Effector memory CD8-positive, alpha-beta T cell (primary cell): ENCODE measurements around the gene EAF1.
A peak's percentile ranks its signal among the peaks of the same experiment; 100 is the strongest.
"Not testable (repeated sequence)": the region's sequence is repeated elsewhere in the genome, so short reads cannot be mapped to it uniquely, and the experiment has no call there.

Experiments
- ATAC-seq: fragments of 150-1000 bp; cut with Tn5 transposase; replicated peaks from 2 replicates; pipeline ENCODE4 v1.10.0; 2021; ENCODE audit warnings: mild to moderate bottlenecking, moderate library complexity
- DNase-seq, 3 experiments: peaks; one replicate each; pipeline ENCODE4 v3.0.0; 2021
- H3K27ac Mint-ChIP-seq, 2 donors: one replicate each; pipeline ENCODE4 v1.8.0; 2022; ENCODE audit warnings: mild to moderate bottlenecking in 2 of 2, mixed read lengths in 2 of 2, moderate library complexity in 2 of 2
- H3K27me3 Mint-ChIP-seq, 2 donors: one replicate each; pipeline ENCODE4 v1.8.0; 2022; ENCODE audit warnings: mixed read lengths in 2 of 2
- H3K36me3 Mint-ChIP-seq: one replicate; pipeline ENCODE4 v1.8.0; 2022; ENCODE audit warnings: mild to moderate bottlenecking, moderate library complexity, mixed read lengths; ENCODE audit not compliant: insufficient read depth
- H3K4me1 Mint-ChIP-seq, 2 donors: one replicate each; pipeline ENCODE4 v1.8.0; 2022; ENCODE audit warnings: low read depth in 2 of 2, mixed read lengths in 2 of 2
- H3K4me3 Mint-ChIP-seq, 2 donors: one replicate each; pipeline ENCODE4 v1.8.0; 2022; ENCODE audit warnings: mild to moderate bottlenecking in 2 of 2, mixed read lengths in 2 of 2, moderate library complexity in 2 of 2
- H3K9me3 Mint-ChIP-seq, 2 donors: one replicate each; pipeline ENCODE4 v1.8.0; 2022; ENCODE audit warnings: mixed read lengths in 2 of 2

Gene EAF1

DNA sequence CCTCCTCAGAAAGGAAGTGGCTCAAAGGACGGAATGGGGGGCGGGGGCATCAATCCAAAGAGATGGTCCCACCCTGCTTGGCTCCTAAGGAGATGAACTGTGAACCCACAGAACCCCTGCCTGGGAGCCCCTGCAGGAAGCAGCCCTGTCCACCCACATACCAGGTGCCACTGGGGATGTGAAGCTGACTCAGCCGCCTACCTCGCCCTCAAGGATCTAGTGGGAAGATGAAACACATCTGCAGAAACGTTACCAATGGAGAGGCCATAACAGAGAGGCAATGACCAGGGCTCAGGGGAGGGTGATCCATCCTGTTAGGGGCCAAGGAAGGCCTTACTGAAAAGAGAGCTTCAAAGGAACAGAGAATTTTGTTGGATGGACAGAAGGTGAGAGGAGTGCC is 35.1 kb downstream of the EAF1 start:
- H3K27ac Mint-ChIP-seq, result peak overlapping the region; percentile 32 to 75
- ATAC-seq, result no peak
- DNase-seq, result no peak

DNA sequence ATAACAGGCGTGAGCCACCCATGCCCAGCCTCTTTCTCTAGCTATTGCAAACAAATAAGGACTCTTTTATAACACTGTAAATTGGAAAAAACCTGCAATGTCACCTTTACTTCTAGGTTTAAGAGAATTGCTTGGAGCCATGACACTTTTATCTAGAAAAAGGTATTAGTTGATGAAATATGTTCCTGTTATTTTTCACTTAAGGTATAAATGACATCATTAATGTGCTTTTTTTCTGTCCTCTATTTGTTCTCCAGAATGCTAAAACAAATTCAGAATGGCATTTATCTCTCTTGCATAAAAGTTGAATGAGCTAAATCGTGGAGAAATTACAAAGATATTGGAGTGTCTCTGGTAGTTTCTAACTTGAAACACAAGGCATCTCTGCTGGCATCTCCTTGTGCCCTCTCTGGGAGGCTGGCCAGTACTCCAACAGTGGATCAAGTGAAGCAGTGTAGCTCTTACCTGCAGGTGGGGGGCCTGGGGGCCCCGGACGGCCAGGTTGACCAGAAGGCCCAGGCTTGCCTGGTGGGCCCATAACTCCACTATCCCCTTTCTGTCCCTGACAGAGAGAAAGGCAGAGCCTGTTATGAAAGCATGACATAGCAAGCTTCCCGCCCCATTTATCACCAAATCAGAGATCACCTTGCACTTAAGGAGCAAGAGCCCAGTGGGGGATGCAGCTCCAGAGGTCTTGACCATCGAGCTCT is 38.6 kb downstream of the EAF1 start:
- Mint-ChIP-seq H3K36me3 (peaks cover 25% of the 10 kb centered on the region), H3K27ac (peak overlapping the region; percentile 46 to 78), H3K4me3 (no peak overlapping the region), H3K27me3 (no peaks in the 10 kb centered on the region), H3K4me1 (peaks cover 39 to 47% of the 10 kb centered on the region in 2 donors), H3K9me3 (no peaks in the 10 kb centered on the region)
- DNase-seq (no peak), ATAC-seq (no peak)

More for the DNA sequence above, 35.1 kb downstream of the EAF1 start:
- Mint-ChIP-seq H3K9me3 (no peaks in the 10 kb centered on the region), H3K4me1 (peaks cover 47 to 50% of the 10 kb centered on the region in 2 donors), H3K36me3 (peaks cover 22% of the 10 kb centered on the region), H3K4me3 (peak overlapping the region; percentile 9 to 20), H3K27me3 (no peaks in the 10 kb centered on the region)

- peak in 1 of 3 experiments; percentile 4 for DNase-seq
- H3K36me3 Mint-ChIP-seq, result peaks cover 21% of the 10 kb centered on the region
- peaks cover 27 to 38% of the 10 kb centered on the region in 2 donors for H3K4me1 Mint-ChIP-seq
- H3K4me3 Mint-ChIP-seq, result peak overlapping the region; percentile 67 to 68
- peak; percentile 88 for ATAC-seq
- H3K27ac Mint-ChIP-seq, result peak overlapping the region; percentile 46 to 78
- H3K9me3 Mint-ChIP-seq, result no peaks in the 10 kb centered on the region
- no peaks in the 10 kb centered on the region for H3K27me3 Mint-ChIP-seq
Measured at GRCh38 chr3:15467227-15468181, 40.1 kb downstream of the EAF1 start.

GRCh38 chr3:15470261-15470660 is 42.9 kb downstream of the EAF1 start:
- peak overlapping the region; percentile 78 to 82 for H3K27ac Mint-ChIP-seq
- no peaks in the 10 kb centered on the region for H3K27me3 Mint-ChIP-seq
- peaks cover 6% of the 10 kb centered on the region for H3K36me3 Mint-ChIP-seq
- no peak for DNase-seq
- no peaks in the 10 kb centered on the region for H3K9me3 Mint-ChIP-seq
- ATAC-seq, result no peak
- peaks cover 20 to 29% of the 10 kb centered on the region in 2 donors for H3K4me1 Mint-ChIP-seq
- no peak overlapping the region for H3K4me3 Mint-ChIP-seq

DNA sequence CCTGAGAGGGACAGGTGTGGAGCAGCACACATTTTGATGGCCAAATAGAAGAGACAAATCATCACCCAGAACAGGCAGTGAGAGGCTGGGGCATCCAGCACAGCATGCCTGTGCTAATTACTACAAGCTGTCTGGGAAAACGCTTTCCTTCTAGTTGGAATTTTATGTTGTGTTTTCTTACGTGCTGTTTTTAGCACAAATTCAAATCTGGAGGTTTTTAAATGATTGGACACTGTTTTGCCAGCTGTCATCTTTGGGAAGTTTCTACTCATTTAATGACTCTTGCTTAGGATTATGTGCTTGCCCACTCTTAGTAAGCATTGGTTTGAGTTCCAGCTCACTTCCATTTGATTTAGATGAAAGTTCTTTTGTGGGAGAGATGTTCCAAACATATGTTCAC is 43.5 kb downstream of the EAF1 start:
- Mint-ChIP-seq H3K4me1 (peaks cover 20 to 29% of the 10 kb centered on the region in 2 donors), H3K27ac (peak overlapping the region in 1 of 2 donors; percentile 82), H3K27me3 (no peaks in the 10 kb centered on the region), H3K36me3 (peaks cover 2% of the 10 kb centered on the region), H3K4me3 (no peak overlapping the region), H3K9me3 (no peaks in the 10 kb centered on the region)
- ATAC-seq (no peak), DNase-seq (no peak)

DNA sequence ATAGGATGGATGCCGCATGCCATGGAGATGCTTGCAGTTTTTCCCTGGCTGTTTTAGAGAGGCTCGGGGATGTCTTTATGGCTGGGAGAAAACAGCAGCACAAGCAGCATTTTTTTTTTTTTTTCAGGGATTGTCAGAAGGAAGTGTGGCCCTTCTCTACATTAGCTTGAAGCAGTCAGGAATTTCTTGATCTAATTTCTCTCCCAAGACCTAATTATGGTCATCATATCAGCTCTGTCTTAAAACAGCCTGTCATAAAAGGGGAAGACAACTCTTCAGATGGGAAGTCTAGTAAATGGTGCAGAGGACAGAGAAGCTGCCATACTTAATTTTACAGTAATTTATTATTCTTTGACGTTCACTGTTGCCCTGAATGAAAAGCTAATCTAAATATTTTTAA is 44.5 kb downstream of the EAF1 start:
- H3K4me3 Mint-ChIP-seq, result no peak overlapping the region
- no peaks in the 10 kb centered on the region for H3K9me3 Mint-ChIP-seq
- peaks cover 20 to 22% of the 10 kb centered on the region in 2 donors for H3K4me1 Mint-ChIP-seq
- no peaks in the 10 kb centered on the region for H3K27me3 Mint-ChIP-seq
- H3K27ac Mint-ChIP-seq, result peak overlapping the region in 1 of 2 donors; percentile 15
- peaks cover 2% of the 10 kb centered on the region for H3K36me3 Mint-ChIP-seq
- DNase-seq, result no peak
- ATAC-seq, result no peak

- Mint-ChIP-seq H3K9me3 (no peaks in the 10 kb centered on the region), H3K27me3 (no peaks in the 10 kb centered on the region), H3K27ac (no peak overlapping the region), H3K36me3 (peaks cover 4% of the 10 kb centered on the region), H3K4me1 (peaks cover 11 to 12% of the 10 kb centered on the region in 2 donors), H3K4me3 (no peak overlapping the region)
- DNase-seq (no peak), ATAC-seq (no peak)
Measured at GRCh38 chr3:15475161-15475560, 47.8 kb downstream of the EAF1 start.

GRCh38 chr3:15476378-15476777 is 49.0 kb downstream of the EAF1 start:
- DNase-seq, result no peak
- ATAC-seq, result no peak
- Mint-ChIP-seq H3K4me1 (peaks cover 7% of the 10 kb centered on the region in 2 donors), H3K4me3 (no peak overlapping the region), H3K9me3 (no peaks in the 10 kb centered on the region), H3K36me3 (peaks cover 4% of the 10 kb centered on the region), H3K27ac (peak overlapping the region; percentile 14 to 44), H3K27me3 (no peaks in the 10 kb centered on the region)

DNA sequence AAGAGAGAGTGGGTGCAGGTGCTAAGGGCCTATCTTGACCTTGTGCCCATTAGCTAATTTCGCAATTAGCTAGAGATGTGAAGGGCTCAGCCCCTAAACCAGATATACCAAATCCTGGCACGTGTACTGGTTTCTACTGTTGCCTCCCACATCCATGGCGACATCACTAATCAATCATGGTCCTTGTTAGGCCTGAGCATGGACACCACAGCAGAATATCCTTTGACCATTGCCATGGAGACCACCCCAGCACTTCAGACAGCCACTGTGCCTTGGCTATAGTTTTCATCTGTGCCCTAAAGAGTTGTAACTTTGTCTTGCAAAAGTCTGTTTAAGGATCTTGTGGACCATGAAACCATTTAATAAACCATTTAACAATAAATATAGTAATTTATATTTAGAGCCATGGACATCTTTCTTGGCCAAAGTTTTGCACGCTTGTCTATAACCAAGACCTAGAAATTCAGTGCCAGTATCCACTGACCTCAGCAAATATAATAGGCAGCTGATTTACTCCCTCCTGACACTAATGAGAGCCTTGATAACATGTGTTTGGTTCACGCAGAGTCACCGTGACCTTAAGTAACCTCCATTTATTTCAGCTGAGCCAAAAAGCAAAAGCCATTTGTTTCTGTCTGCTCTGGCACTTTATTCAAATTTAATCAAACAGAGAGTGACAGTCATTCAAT is 50.7 kb downstream of the EAF1 start:
- no peak overlapping the region for H3K4me3 Mint-ChIP-seq
- H3K4me1 Mint-ChIP-seq, result peaks cover 6 to 7% of the 10 kb centered on the region in 2 donors
- DNase-seq (no peak), ATAC-seq (no peak)
- H3K36me3 Mint-ChIP-seq, result peaks cover 4% of the 10 kb centered on the region
- no peaks in the 10 kb centered on the region for H3K9me3 Mint-ChIP-seq
- peak overlapping the region in 1 of 2 donors; percentile 70 for H3K27ac Mint-ChIP-seq
- H3K27me3 Mint-ChIP-seq, result no peaks in the 10 kb centered on the region

GRCh38 chr3:15478640-15478979 is 51.2 kb downstream of the EAF1 start:
- H3K9me3 Mint-ChIP-seq, result no peaks in the 10 kb centered on the region
- H3K4me3 Mint-ChIP-seq, result no peak overlapping the region
- H3K27ac Mint-ChIP-seq, result peak overlapping the region in 1 of 2 donors; percentile 70
- no peak for ATAC-seq
- peaks cover 4% of the 10 kb centered on the region for H3K36me3 Mint-ChIP-seq
- no peak for DNase-seq
- peaks cover 10% of the 10 kb centered on the region in 2 donors for H3K4me1 Mint-ChIP-seq
- H3K27me3 Mint-ChIP-seq, result no peaks in the 10 kb centered on the region

GRCh38 chr3:15479400-15480224 is 52.2 kb downstream of the EAF1 start:
- H3K4me1 Mint-ChIP-seq, result peaks cover 10% of the 10 kb centered on the region in 2 donors
- no peak for ATAC-seq
- peaks cover 4% of the 10 kb centered on the region for H3K36me3 Mint-ChIP-seq
- H3K9me3 Mint-ChIP-seq, result no peaks in the 10 kb centered on the region
- H3K27me3 Mint-ChIP-seq, result no peaks in the 10 kb centered on the region
- H3K27ac Mint-ChIP-seq, result no peak overlapping the region
- DNase-seq, result no peak
- no peak overlapping the region for H3K4me3 Mint-ChIP-seq

DNA sequence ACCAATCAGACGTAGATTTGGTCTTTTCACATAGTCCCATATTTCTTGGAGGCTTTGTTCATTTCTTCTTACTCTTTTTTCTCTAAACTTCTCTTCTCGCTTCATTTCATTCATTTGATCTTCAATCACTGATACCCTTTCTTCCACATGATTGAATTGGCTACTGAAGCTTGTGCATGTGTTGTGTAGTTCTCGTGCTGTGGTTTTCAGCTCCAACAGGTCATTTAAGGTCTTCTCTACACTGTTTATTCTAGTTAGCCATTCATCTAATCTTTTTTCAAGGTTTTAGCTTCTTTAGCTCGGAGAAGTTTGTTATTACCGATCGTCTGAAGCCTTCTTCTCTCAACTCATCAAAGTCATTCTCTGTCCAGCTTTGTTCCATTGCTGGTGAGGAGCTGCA is 57.2 kb downstream of the EAF1 start:
- not testable (repeated sequence) for ATAC-seq, H3K9me3 Mint-ChIP-seq, DNase-seq, H3K4me3 Mint-ChIP-seq, H3K27ac Mint-ChIP-seq, H3K27me3 Mint-ChIP-seq, H3K36me3 Mint-ChIP-seq
- peaks cover 3 to 17% of the 10 kb centered on the region in 2 donors for H3K4me1 Mint-ChIP-seq

- Mint-ChIP-seq H3K27ac (no peak overlapping the region), H3K4me3 (no peak overlapping the region), H3K4me1 (peaks cover 3 to 20% of the 10 kb centered on the region in 2 donors), H3K36me3 (peaks cover 5% of the 10 kb centered on the region), H3K9me3 (no peaks in the 10 kb centered on the region), H3K27me3 (no peaks in the 10 kb centered on the region)
- ATAC-seq, result no peak
- DNase-seq, result no peak
Measured at GRCh38 chr3:15486020-15486419, 58.6 kb downstream of the EAF1 start.
